Spleen (tissue), 7 donors: Measurements from ENCODE around the gene TRIM8.

Experiments
- CTCF ChIP-seq, 11 experiments: fragments of 200-600 bp in 7 of 11; fragments of 450-650 bp in 4 of 11; sonication (generic) in 4 of 11; IDR thresholded peaks in 8 of 11; conservative IDR thresholded peaks in 3 of 11; 1 replicate in 7 of 11; 2 replicates in 4 of 11; pipeline versions ENCODE4 v1.4.0 to v1.8.0; 2016 to 2021; ENCODE audit warnings: antibody characterized with exemption in 11 of 11, inconsistent platforms in 4 of 11, mild to moderate bottlenecking in 1 of 11
- POLR2A ChIP-seq, 3 donors: fragments of 450-650 bp; IDR thresholded peaks; one replicate each; pipeline ENCODE4 v1.5.1; 2017; ENCODE audit warnings: antibody characterized with exemption in 3 of 3, mild to moderate bottlenecking in 1 of 3
- donor health status: DM: no; HTN: no; CAD: no; lungs with moderate emphysema.
- donor health status: DM: no; HTN: no; CAD: no.
- donor health status: DM: no; HTN: no; CAD: no.

GRCh38 chr10:102691285-102692066 lies 47.2 kb downstream of the TRIM8 start:
- no peak for TF ChIP-seq POLR2A (IDR thresholded peaks at IDR 0.05)
- TF ChIP-seq CTCF (IDR thresholded peaks at IDR 0.05 in 8 of 11, conservative IDR thresholded peaks at IDR 0.05 in 3 of 11), result no peak
